ENCODE data around the gene PHLPP1. TPM values are rescaled to one million over a fixed set of nuclear protein-coding genes. Genes with fewer than 3 reads are reported as not detected.

PHLPP1 gene
- total and polyA plus RNA-seq, 2 of the 13 experiments (the other 11 are each of a cell fraction or from before 2014, with no cell fraction given), result 9.8 to 18.5 TPM

DNA sequence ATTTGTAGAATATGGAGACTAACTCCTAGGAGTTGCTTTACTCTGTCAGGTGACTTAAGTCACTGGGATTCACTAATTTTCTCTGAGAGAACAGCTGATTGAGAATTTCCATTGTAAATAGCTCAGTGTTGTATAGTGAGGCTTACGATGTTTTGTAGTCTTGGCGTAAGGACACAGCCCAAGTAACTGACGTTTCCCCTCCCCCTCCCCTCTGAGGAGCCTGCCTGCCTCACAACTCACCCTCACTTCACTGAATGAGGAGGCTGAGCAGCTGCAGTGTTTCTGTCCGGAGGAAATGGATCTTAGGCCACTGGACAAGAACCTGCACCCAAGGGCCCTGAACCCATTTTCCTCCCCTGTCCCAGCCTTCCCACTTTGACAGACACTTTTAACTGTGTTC, 264.6 kb downstream of the PHLPP1 start:
- no peaks in the 10 kb centered on the region for H3K27me3 ChIP-seq (ENCODE audit: control insufficient read depth in 1 of 2, insufficient read depth in 2 of 2, low read length in 2 of 2)
- TF ChIP-seq ZNF251 (CRISPR knock-in tag; IDR thresholded peaks at IDR 0.05) (no peak), SIN3A (IDR thresholded peaks at IDR 0.05; ENCODE audit: borderline replicate concordance, low read depth, low read length) (no peak), DMAP1 (CRISPR knock-in tag; IDR thresholded peaks at IDR 0.05) (no peak), SKI (IDR thresholded peaks at IDR 0.05; ENCODE audit: partially characterized antibody) (no peak), BRD4 (CRISPR knock-in tag; IDR thresholded peaks at IDR 0.05) (no peak), AKAP8 (CRISPR knock-in tag; IDR thresholded peaks at IDR 0.05) (no peak), PRMT3 (CRISPR knock-in tag; IDR thresholded peaks at IDR 0.05; ENCODE audit: borderline replicate concordance, low read depth) (no peak)
- TF ChIP-seq, protein P1, sequence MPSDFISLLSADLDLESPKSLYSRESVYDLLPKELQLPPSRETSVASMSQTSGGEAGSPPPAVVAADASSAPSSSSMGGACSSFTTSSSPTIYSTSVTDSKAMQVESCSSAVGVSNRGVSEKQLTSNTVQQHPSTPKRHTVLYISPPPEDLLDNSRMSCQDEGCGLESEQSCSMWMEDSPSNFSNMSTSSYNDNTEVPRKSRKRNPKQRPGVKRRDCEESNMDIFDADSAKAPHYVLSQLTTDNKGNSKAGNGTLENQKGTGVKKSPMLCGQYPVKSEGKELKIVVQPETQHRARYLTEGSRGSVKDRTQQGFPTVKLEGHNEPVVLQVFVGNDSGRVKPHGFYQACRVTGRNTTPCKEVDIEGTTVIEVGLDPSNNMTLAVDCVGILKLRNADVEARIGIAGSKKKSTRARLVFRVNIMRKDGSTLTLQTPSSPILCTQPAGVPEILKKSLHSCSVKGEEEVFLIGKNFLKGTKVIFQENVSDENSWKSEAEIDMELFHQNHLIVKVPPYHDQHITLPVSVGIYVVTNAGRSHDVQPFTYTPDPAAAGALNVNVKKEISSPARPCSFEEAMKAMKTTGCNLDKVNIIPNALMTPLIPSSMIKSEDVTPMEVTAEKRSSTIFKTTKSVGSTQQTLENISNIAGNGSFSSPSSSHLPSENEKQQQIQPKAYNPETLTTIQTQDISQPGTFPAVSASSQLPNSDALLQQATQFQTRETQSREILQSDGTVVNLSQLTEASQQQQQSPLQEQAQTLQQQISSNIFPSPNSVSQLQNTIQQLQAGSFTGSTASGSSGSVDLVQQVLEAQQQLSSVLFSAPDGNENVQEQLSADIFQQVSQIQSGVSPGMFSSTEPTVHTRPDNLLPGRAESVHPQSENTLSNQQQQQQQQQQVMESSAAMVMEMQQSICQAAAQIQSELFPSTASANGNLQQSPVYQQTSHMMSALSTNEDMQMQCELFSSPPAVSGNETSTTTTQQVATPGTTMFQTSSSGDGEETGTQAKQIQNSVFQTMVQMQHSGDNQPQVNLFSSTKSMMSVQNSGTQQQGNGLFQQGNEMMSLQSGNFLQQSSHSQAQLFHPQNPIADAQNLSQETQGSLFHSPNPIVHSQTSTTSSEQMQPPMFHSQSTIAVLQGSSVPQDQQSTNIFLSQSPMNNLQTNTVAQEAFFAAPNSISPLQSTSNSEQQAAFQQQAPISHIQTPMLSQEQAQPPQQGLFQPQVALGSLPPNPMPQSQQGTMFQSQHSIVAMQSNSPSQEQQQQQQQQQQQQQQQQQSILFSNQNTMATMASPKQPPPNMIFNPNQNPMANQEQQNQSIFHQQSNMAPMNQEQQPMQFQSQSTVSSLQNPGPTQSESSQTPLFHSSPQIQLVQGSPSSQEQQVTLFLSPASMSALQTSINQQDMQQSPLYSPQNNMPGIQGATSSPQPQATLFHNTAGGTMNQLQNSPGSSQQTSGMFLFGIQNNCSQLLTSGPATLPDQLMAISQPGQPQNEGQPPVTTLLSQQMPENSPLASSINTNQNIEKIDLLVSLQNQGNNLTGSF (CRISPR knock-in tag; IDR thresholded peaks at IDR 0.05), result no peak
- TF ChIP-seq, protein P2, sequence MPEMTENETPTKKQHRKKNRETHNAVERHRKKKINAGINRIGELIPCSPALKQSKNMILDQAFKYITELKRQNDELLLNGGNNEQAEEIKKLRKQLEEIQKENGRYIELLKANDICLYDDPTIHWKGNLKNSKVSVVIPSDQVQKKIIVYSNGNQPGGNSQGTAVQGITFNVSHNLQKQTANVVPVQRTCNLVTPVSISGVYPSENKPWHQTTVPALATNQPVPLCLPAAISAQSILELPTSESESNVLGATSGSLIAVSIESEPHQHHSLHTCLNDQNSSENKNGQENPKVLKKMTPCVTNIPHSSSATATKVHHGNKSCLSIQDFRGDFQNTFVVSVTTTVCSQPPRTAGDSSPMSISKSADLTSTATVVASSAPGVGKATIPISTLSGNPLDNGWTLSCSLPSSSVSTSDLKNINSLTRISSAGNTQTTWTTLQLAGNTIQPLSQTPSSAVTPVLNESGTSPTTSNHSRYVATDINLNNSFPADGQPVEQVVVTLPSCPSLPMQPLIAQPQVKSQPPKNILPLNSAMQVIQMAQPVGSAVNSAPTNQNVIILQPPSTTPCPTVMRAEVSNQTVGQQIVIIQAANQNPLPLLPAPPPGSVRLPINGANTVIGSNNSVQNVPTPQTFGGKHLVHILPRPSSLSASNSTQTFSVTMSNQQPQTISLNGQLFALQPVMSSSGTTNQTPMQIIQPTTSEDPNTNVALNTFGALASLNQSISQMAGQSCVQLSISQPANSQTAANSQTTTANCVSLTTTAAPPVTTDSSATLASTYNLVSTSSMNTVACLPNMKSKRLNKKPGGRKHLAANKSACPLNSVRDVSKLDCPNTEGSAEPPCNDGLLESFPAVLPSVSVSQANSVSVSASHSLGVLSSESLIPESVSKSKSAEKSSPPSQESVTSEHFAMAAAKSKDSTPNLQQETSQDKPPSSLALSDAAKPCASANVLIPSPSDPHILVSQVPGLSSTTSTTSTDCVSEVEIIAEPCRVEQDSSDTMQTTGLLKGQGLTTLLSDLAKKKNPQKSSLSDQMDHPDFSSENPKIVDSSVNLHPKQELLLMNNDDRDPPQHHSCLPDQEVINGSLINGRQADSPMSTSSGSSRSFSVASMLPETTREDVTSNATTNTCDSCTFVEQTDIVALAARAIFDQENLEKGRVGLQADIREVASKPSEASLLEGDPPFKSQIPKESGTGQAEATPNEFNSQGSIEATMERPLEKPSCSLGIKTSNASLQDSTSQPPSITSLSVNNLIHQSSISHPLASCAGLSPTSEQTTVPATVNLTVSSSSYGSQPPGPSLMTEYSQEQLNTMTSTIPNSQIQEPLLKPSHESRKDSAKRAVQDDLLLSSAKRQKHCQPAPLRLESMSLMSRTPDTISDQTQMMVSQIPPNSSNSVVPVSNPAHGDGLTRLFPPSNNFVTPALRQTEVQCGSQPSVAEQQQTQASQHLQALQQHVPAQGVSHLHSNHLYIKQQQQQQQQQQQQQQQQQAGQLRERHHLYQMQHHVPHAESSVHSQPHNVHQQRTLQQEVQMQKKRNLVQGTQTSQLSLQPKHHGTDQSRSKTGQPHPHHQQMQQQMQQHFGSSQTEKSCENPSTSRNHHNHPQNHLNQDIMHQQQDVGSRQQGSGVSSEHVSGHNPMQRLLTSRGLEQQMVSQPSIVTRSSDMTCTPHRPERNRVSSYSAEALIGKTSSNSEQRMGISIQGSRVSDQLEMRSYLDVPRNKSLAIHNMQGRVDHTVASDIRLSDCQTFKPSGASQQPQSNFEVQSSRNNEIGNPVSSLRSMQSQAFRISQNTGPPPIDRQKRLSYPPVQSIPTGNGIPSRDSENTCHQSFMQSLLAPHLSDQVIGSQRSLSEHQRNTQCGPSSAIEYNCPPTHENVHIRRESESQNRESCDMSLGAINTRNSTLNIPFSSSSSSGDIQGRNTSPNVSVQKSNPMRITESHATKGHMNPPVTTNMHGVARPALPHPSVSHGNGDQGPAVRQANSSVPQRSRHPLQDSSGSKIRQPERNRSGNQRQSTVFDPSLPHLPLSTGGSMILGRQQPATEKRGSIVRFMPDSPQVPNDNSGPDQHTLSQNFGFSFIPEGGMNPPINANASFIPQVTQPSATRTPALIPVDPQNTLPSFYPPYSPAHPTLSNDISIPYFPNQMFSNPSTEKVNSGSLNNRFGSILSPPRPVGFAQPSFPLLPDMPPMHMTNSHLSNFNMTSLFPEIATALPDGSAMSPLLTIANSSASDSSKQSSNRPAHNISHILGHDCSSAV (CRISPR knock-in tag; IDR thresholded peaks at IDR 0.05; ENCODE audit: borderline replicate concordance), result no peak
- TF ChIP-seq, protein P3, sequence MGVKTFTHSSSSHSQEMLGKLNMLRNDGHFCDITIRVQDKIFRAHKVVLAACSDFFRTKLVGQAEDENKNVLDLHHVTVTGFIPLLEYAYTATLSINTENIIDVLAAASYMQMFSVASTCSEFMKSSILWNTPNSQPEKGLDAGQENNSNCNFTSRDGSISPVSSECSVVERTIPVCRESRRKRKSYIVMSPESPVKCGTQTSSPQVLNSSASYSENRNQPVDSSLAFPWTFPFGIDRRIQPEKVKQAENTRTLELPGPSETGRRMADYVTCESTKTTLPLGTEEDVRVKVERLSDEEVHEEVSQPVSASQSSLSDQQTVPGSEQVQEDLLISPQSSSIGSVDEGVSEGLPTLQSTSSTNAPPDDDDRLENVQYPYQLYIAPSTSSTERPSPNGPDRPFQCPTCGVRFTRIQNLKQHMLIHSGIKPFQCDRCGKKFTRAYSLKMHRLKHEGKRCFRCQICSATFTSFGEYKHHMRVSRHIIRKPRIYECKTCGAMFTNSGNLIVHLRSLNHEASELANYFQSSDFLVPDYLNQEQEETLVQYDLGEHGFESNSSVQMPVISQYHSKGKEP (CRISPR knock-in tag; IDR thresholded peaks at IDR 0.05), result no peak

More for the DNA sequence above, 264.6 kb downstream of the PHLPP1 start:
- ATAC-seq (no peak), FAIRE-seq (no peak), DNase-seq (ENCODE audit: low spot score) (no peak)
- ChIA-PET POLR2A (no interaction called here), CTCF (ENCODE audit: low intra/inter-chr PET ratio, low total read pairs) (no interaction called here)
- in situ Hi-C loops (cut with HindIII; ENCODE audit: extremely low pct_ligation_motif_present, low pct_unique_long_range_greater_than_20kb) (loop anchor here (10.0 to 25.0 kb wide), 2 partner anchors 265 to 368 kb away; partner anchors contain the start of gene PHLPP1), intact Hi-C loops (cut with micrococcal nuclease; ENCODE audit: unreplicated experiment) (no loop called here)
- H3K79me2 ChIP-seq (ENCODE audit: insufficient read depth, low read length), result no peaks in the 10 kb centered on the region
- no peak overlapping the region for H2AFZ ChIP-seq (ENCODE audit: low read length)
- H4K20me1 ChIP-seq (ENCODE audit: insufficient read depth, low read length), result no peaks in the 10 kb centered on the region
- H3K4me3 ChIP-seq (replicated peaks in 1 of 3; ENCODE audit: insufficient read depth in 1 of 3, low read depth in 2 of 3, low read length in 3 of 3), result no peak overlapping the region
- H3K9ac ChIP-seq (ENCODE audit: insufficient read depth, low read depth, low read length), result no peak overlapping the region
- no peaks in the 10 kb centered on the region for H3K9me3 ChIP-seq (ENCODE audit: low read length)
- no peak overlapping the region for H3K27ac ChIP-seq (ENCODE audit: extremely low read length, insufficient read depth, low read length)
- peaks cover 29 to 54% of the 10 kb centered on the region in 2 experiments for H3K36me3 ChIP-seq (replicated peaks in 1 of 2; ENCODE audit: control insufficient read depth in 1 of 2, insufficient read depth in 2 of 2, low read length in 2 of 2)
- no peak overlapping the region for H3K4me2 ChIP-seq (ENCODE audit: low read depth, low read length)
- no peaks in the 10 kb centered on the region for H3K4me1 ChIP-seq (ENCODE audit: insufficient read depth, low read length)
- no TSS peak for BruUV-seq (replicated peaks)
- WGBS (ENCODE audit: low lambda C conversion rate), result 97% methylated on average over 4 of the region's 4 CpGs
